Measurements from ENCODE around the gene PIBF1.

The PIBF1 gene, protein sequence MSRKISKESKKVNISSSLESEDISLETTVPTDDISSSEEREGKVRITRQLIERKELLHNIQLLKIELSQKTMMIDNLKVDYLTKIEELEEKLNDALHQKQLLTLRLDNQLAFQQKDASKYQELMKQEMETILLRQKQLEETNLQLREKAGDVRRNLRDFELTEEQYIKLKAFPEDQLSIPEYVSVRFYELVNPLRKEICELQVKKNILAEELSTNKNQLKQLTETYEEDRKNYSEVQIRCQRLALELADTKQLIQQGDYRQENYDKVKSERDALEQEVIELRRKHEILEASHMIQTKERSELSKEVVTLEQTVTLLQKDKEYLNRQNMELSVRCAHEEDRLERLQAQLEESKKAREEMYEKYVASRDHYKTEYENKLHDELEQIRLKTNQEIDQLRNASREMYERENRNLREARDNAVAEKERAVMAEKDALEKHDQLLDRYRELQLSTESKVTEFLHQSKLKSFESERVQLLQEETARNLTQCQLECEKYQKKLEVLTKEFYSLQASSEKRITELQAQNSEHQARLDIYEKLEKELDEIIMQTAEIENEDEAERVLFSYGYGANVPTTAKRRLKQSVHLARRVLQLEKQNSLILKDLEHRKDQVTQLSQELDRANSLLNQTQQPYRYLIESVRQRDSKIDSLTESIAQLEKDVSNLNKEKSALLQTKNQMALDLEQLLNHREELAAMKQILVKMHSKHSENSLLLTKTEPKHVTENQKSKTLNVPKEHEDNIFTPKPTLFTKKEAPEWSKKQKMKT

DNA sequence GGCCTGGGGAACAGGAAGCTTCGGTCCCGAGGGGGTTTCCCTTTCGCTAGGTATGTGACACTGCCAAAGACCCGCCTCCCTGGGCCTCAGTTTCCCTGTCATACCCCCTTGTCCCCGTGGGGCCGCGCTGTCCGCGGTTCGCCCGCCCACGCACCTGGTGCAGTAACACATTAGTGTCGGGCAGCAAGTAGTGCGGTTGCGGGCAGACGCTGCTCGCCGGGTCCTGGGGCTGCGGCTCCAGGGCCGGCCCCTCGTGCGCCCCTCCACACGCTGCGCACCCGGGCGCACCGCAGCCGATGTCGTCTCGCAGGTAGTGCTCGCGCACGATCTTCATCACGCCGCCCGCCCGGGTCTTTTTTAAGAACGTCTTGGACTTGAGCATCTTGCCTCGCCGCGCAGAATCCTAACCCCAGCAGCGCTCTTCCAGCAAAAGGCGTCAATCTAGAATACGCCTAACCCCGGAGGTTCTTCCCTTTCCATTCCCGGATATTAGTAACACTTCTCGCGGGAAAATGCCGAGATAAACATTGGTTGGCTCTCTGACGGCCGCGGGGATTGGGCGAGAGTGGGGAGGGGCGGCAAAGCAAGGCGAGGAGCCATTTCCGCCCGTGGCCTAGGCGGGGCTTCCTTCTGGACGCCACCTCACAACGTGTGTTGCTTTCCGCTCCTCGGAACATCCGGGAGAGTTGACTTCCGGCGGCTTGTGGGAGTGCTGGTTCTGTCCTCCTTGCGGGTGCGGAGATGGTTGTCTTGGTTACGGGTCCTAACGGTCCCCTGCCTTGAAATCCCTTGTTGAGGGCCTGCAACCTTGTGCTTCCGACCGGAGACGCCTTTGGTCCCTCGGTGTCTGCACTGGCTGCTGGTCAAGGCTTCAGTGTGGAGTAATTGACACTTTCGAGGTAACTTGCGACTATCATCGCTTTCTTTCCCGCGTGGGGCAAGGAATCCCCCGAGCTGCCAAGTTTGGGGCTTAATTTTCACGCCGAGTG, at the start of gene PIBF1, which contains the start of gene DIS3:
TSS of gene PIBF1 (plus strand) at position 683 of the 989 bp plus-strand sequence. CDS start 1,337 bp downstream, outside the sequence.
TSS of gene DIS3 (minus strand) at position 450 of the 989 bp plus-strand sequence. CDS start at position 382, 68 bp downstream.
- DNase-seq (ENCODE audit: low read depth in 2 of 2), result peak; percentile 98 to 99
- H3K4me3 ChIP-seq (replicated peaks in 1 of 2; ENCODE audit: low read depth in 2 of 2, low read length in 2 of 2), result peak within 1 kb of the TSS; percentile 85 to 95
- TF ChIP-seq, protein P1, sequence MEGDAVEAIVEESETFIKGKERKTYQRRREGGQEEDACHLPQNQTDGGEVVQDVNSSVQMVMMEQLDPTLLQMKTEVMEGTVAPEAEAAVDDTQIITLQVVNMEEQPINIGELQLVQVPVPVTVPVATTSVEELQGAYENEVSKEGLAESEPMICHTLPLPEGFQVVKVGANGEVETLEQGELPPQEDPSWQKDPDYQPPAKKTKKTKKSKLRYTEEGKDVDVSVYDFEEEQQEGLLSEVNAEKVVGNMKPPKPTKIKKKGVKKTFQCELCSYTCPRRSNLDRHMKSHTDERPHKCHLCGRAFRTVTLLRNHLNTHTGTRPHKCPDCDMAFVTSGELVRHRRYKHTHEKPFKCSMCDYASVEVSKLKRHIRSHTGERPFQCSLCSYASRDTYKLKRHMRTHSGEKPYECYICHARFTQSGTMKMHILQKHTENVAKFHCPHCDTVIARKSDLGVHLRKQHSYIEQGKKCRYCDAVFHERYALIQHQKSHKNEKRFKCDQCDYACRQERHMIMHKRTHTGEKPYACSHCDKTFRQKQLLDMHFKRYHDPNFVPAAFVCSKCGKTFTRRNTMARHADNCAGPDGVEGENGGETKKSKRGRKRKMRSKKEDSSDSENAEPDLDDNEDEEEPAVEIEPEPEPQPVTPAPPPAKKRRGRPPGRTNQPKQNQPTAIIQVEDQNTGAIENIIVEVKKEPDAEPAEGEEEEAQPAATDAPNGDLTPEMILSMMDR (IDR thresholded peaks at IDR 0.05; ENCODE audit: low read depth, low read length), result no peak

DNA sequence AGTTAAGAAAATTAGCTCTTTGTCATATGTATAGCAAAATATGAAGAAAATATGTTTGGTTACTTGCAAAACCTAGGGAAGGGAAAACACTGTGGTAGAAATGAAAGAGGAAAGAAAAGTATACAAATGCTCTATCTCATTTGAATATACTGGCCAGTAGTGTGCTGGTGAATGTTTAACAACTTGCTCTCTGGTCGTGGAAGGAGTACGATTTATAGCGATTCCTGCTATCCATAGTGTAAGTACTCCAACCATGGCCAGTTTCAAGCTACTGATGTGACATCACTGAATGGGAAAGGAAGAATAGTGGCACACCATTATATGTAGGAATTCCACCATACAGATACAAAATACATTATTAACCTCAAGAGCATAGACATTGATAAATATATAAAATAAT, 44.9 kb upstream of the PIBF1 start:
- DNase-seq (ENCODE audit: low read depth in 2 of 2), result no peak
- H3K4me3 ChIP-seq (replicated peaks in 1 of 2; ENCODE audit: low read depth in 2 of 2, low read length in 2 of 2), result no peak overlapping the region
- TF ChIP-seq, protein P1 (IDR thresholded peaks at IDR 0.05; ENCODE audit: low read depth, low read length), result no peak

DNA sequence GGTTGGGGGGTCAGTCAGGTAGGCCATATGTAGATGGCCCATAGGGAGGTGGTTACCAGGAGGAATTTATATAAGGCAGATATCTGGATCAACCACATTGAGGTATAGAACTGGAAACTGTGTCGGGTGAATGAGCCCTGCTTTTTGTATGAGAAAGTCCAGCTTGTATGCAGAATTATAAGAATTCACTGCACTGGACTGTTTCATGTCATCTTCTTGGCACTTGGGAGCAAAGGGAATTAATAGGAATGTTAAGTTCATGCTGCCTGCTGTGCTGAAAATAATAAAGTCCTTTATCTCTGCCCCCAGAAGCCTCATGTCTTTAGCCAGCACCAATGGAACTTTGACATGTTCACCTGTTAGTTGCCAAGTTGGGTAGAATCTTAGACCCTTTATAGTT, 41.9 kb upstream of the PIBF1 start:
- no peak overlapping the region for H3K4me3 ChIP-seq (replicated peaks in 1 of 2; ENCODE audit: low read depth in 2 of 2, low read length in 2 of 2)
- DNase-seq (ENCODE audit: low read depth in 2 of 2), result no peak
- TF ChIP-seq, protein P1 (IDR thresholded peaks at IDR 0.05; ENCODE audit: low read depth, low read length), result no peak

DNA sequence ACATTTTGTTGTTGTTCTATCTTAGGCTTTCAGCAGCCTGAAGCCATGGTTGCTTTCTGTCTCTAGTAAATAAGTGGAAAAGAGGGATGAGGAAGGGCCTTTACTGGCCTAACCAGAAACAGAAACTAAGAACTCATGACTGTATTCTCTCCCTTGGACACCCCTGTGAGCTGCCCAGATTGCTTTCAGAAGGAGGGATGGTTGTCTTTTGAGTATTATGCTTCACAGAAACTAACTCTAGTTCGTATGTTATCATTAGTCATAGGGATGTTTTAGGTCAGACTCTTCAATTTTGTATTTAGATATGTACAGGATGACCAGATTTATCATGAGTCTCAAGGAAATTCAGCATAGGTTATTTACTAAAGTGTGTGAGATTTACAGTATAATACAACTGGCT, 36.7 kb upstream of the PIBF1 start:
- no peak for DNase-seq (ENCODE audit: low read depth in 2 of 2)
- no peak overlapping the region for H3K4me3 ChIP-seq (replicated peaks in 1 of 2; ENCODE audit: low read depth in 2 of 2, low read length in 2 of 2)
- TF ChIP-seq, protein P1 (IDR thresholded peaks at IDR 0.05; ENCODE audit: low read depth, low read length), result no peak

DNA sequence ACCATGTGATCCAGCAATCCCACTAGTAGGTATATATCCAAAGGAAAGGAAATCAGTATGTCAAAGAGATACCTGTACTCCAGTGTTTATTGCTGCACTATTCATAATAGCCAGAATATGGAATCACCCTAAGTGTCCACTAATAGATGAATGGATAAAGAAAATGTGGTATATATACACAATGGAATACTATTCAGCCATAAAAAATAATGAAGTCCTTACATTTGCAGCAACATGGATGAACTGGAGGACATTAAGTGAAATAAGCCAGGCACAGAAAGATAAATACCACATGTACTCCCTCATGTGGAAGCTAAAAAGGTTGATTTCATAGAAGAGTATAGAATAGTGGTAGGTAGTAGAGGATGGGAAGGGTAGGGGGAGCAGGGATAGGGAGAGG, 30.7 kb upstream of the PIBF1 start:
- TF ChIP-seq, protein P1 (IDR thresholded peaks at IDR 0.05; ENCODE audit: low read depth, low read length), result no peak
- DNase-seq (ENCODE audit: low read depth in 2 of 2), result no peak
- no peak overlapping the region for H3K4me3 ChIP-seq (replicated peaks in 1 of 2; ENCODE audit: low read depth in 2 of 2, low read length in 2 of 2)

DNA sequence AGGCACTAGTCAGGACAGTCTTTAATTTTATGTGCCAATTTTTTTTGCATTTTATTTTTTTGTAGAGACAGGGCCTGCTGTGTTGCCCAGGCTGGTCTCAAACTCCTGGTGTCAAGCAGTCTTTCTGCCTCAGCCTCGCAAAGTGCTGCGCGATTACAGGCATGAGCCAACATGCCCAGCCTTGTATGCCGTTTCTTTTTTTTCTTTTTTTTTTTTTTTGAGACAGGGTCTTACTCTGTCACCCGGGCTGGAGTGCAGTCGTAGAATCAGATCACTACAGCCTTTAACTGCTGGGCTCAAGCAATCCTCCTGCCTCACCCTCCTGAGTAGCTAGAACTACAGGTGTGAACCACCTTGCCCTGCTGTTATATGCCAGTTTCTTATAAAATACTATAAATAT, 27.8 kb upstream of the PIBF1 start:
- H3K4me3 ChIP-seq (replicated peaks in 1 of 2; ENCODE audit: low read depth in 2 of 2, low read length in 2 of 2), result no peak overlapping the region
- DNase-seq (ENCODE audit: low read depth in 2 of 2), result no peak
- TF ChIP-seq, protein P1 (IDR thresholded peaks at IDR 0.05; ENCODE audit: low read depth, low read length), result no peak
